Fibroblast of the aortic adventitia (primary cell): Measurements from ENCODE around the gene ELL2. TPM values are rescaled to one million over a fixed set of nuclear protein-coding genes. Genes with fewer than 3 reads are reported as not detected.

Experiments used
- DNase-seq: peaks from one replicate; pipeline ENCODE4 v3.0.0-alpha.2; 2010; ENCODE audit warnings: low read depth
- H3K4me3 ChIP-seq: 2 replicates; pipeline ENCODE4 v1.5.1; 2011; ENCODE audit warnings: low read depth, mild to moderate bottlenecking, control low read depth, low read length, moderate library complexity
- CTCF ChIP-seq: IDR thresholded peaks from 2 replicates; pipeline ENCODE4 v1.5.1; 2011; ENCODE audit warnings: mild to moderate bottlenecking, low read length, control low read depth, inconsistent platforms; ENCODE audit not compliant: insufficient read depth
- total RNA-seq: library from RNA; depleted of rRNA; stranded (reverse); fragments of >200 nt; gene quantifications from 2 replicates; pipeline ENCODE4 v1.2.3, GENCODE V29; 2012; ENCODE audit warnings: low replicate concordance

ELL2 gene
- total RNA-seq, 1 donor = 51.1 TPM

- H3K4me3 ChIP-seq = peak overlapping the region; percentile 97
Observed at GRCh38 chr5:95957561-95958203, 4.0 kb downstream of the ELL2 start.

GRCh38 chr5:95956900-95957293 lies 4.8 kb downstream of the ELL2 start:
- no peak for DNase-seq
- TF ChIP-seq CTCF = no peak
- no peak overlapping the region for H3K4me3 ChIP-seq

More at GRCh38 chr5:95957561-95958203, 4.0 kb downstream of the ELL2 start:
- DNase-seq = no peak
- TF ChIP-seq CTCF = no peak

- TF ChIP-seq CTCF = no peak
- peak; percentile 85 for DNase-seq
- no peak overlapping the region for H3K4me3 ChIP-seq
Observed at GRCh38 chr5:95956021-95956899, 5.4 kb downstream of the ELL2 start.

GRCh38 chr5:95954716-95955115 lies 6.9 kb downstream of the ELL2 start:
- DNase-seq = no peak
- no peak overlapping the region for H3K4me3 ChIP-seq
- TF ChIP-seq CTCF = no peak

- peak; percentile 57 for DNase-seq
- TF ChIP-seq CTCF = no peak
- H3K4me3 ChIP-seq = no peak overlapping the region
Observed at GRCh38 chr5:95953021-95953702, 8.5 kb downstream of the ELL2 start.

GRCh38 chr5:95951916-95952315 lies 9.7 kb downstream of the ELL2 start:
- no peak for TF ChIP-seq CTCF
- H3K4me3 ChIP-seq = no peak overlapping the region
- no peak for DNase-seq
